Vagina (tissue), 2 donors: ENCODE data around the gene ZNF664.

Source experiments
- POLR2A ChIP-seq, 2 donors: fragments of 450-650 bp; IDR thresholded peaks; one replicate each; pipeline ENCODE4 v1.6.1; 2017; ENCODE audit warnings: antibody characterized with exemption in 2 of 2, mild to moderate bottlenecking in 2 of 2, moderate library complexity in 2 of 2
- POLR2AphosphoS5 ChIP-seq, 2 donors: sonication (generic); formaldehyde crosslinking; IDR thresholded peaks; one replicate each; pipeline ENCODE4 v1.9.0; 2017; ENCODE audit warnings: antibody characterized with exemption in 2 of 2, mild to moderate bottlenecking in 2 of 2, low read depth in 1 of 2; ENCODE audit not compliant: insufficient read depth in 1 of 2
- TF ChIP-seq, protein P1 (sequence below), 3 experiments: fragments of 450-650 bp in 2 of 3; fragments of 200-600 bp in 1 of 3; sonication (generic) in 1 of 3; IDR thresholded peaks; one replicate each; pipeline ENCODE4 v1.5.1; 2017 to 2019; ENCODE audit warnings: antibody characterized with exemption in 3 of 3, mild to moderate bottlenecking in 2 of 3, moderate library complexity in 2 of 3

DNA sequence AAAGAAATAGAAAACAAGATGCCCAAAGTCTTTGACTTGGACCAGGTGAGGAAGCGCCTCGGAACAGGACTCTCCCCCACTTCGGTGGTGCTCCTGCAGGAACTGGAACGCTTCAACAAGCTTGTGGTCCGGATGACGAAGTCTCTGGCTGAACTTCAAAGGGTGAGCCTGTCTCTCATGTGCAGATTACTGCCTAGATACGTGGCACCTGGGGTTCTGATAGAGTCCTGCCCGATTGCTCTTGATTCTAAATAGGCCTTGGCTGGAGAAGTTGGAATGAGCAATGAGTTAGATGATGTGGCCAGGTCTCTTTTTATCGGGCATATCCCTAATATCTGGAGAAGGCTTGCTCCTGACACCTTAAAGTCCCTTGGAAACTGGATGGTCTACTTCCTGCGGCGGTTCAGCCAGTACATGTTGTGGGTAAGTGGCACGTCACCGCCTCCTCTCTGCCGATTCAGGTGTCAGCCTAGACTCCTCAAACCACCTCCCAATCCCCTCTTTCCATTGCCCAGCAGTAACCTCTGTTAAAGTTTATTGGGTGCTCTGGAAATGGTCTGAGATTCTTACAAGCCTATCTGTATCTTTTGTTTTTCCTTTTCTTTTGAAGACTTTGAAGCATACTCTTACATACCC lies 41.2 kb upstream of the ZNF664 start:
- TF ChIP-seq POLR2AphosphoS5 (IDR thresholded peaks at IDR 0.05; ENCODE audit: insufficient read depth in 1 of 2, low read depth in 1 of 2) (no peak), POLR2A (IDR thresholded peaks at IDR 0.05) (no peak)
- TF ChIP-seq, protein P1, sequence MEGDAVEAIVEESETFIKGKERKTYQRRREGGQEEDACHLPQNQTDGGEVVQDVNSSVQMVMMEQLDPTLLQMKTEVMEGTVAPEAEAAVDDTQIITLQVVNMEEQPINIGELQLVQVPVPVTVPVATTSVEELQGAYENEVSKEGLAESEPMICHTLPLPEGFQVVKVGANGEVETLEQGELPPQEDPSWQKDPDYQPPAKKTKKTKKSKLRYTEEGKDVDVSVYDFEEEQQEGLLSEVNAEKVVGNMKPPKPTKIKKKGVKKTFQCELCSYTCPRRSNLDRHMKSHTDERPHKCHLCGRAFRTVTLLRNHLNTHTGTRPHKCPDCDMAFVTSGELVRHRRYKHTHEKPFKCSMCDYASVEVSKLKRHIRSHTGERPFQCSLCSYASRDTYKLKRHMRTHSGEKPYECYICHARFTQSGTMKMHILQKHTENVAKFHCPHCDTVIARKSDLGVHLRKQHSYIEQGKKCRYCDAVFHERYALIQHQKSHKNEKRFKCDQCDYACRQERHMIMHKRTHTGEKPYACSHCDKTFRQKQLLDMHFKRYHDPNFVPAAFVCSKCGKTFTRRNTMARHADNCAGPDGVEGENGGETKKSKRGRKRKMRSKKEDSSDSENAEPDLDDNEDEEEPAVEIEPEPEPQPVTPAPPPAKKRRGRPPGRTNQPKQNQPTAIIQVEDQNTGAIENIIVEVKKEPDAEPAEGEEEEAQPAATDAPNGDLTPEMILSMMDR (IDR thresholded peaks at IDR 0.05): no peak
